Muscle of leg (tissue), 16 donors: Measurements from ENCODE around the gene KLK2. TPM values are rescaled to one million over a fixed set of nuclear protein-coding genes. Genes with fewer than 3 reads are reported as not detected.

Source experiments
- DNase-seq: peaks from one replicate; pipeline ENCODE4 v3.0.0; 2013
- H3K27ac ChIP-seq: one replicate; pipeline ENCODE4 v1.5.1; 2013; ENCODE audit warnings: mild to moderate bottlenecking, low read length, control low read depth
- H3K27me3 ChIP-seq: one replicate; pipeline ENCODE4 v1.6.1; 2013; ENCODE audit warnings: low read length; ENCODE audit not compliant: control insufficient read depth, insufficient read depth
- H3K36me3 ChIP-seq: one replicate; pipeline ENCODE4 v1.6.1; 2013; ENCODE audit warnings: low read length; ENCODE audit not compliant: control insufficient read depth, insufficient read depth
- H3K4me1 ChIP-seq: one replicate; pipeline ENCODE4 v1.6.1; 2013; ENCODE audit warnings: low read length; ENCODE audit not compliant: control insufficient read depth, insufficient read depth
- H3K4me3 ChIP-seq: one replicate; pipeline ENCODE4 v1.5.1; 2013; ENCODE audit warnings: low read length, control low read depth
- H3K9me3 ChIP-seq: replicated peaks from 2 replicates; pipeline ENCODE4 v1.6.1; 2013; ENCODE audit warnings: low read depth, low read length; ENCODE audit not compliant: control insufficient read depth
- WGBS: methylation state at CpG from one replicate; pipeline ENCODE4 v1.1.5; 2013; ENCODE audit warnings: missing lambda C conversion rate; ENCODE audit not compliant: insufficient coverage; 5-methylcytosine and 5-hydroxymethylcytosine counted together
- long read RNA-seq, 11 donors: transcript quantifications; one replicate each; lab custom pipeline, GENCODE V29; 2026
- polyA plus RNA-seq, 8 donors: library from polyadenylated mRNA; unstranded; fragments of 120-200 nt; gene quantifications; one replicate each; pipeline versions ENCODE4 v1.2.1 to v1.2.3, GENCODE V29; 2013; ENCODE audit warnings: inconsistent platforms in 1 of 8, low replicate concordance in 1 of 8; ENCODE audit not compliant: insufficient read length in 8 of 8, insufficient read depth in 1 of 8
- total RNA-seq: library from RNA; stranded (reverse); fragments of 120-200 nt; gene quantifications from one replicate; pipeline ENCODE4 v1.2.4, GENCODE V29; 2013

Gene KLK2
- not detected for total RNA-seq
- under 1 TPM in 1 of 8 donors, not detected in 7; 0.30 TPM for polyA plus RNA-seq
- long read RNA-seq, donor 1: 0 reads
- long read RNA-seq, donor 2: 0 reads
- long read RNA-seq, donor 3: 0 reads
- long read RNA-seq, donor 4: 0 reads
- long read RNA-seq, donor 5: 0 reads
- long read RNA-seq, donor 6: 0 reads
- long read RNA-seq, donor 7: 0 reads
- long read RNA-seq, donor 8: 0 reads
- long read RNA-seq, donor 9: 0 reads
- long read RNA-seq, donor 10: 0 reads
- long read RNA-seq, donor 11: 0 reads

DNA sequence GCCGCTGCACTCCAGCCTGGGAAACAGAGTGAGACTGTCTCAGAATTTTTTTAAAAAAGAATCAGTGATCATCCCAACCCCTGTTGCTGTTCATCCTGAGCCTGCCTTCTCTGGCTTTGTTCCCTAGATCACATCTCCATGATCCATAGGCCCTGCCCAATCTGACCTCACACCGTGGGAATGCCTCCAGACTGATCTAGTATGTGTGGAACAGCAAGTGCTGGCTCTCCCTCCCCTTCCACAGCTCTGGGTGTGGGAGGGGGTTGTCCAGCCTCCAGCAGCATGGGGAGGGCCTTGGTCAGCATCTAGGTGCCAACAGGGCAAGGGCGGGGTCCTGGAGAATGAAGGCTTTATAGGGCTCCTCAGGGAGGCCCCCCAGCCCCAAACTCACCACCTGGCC lies at the start of gene KLK2:
KLK2 (plus strand) TSS at position 384 of the 400 bp plus-strand sequence. CDS start 35 bp downstream, outside the sequence.
- DNase-seq: peak; percentile 20
- H3K4me3 ChIP-seq: no peak within 1 kb of the TSS
- no peaks in the 10 kb centered on the region for H3K27me3 ChIP-seq
- 100% methylated on average over 1 of the region's 3 CpGs for WGBS
- H3K27ac ChIP-seq: no peak within 1 kb of the TSS
- H3K9me3 ChIP-seq: no peaks in the 10 kb centered on the region
- peaks cover 4% of the 10 kb centered on the region for H3K4me1 ChIP-seq
- no peaks in the 10 kb centered on the region for H3K36me3 ChIP-seq

DNA sequence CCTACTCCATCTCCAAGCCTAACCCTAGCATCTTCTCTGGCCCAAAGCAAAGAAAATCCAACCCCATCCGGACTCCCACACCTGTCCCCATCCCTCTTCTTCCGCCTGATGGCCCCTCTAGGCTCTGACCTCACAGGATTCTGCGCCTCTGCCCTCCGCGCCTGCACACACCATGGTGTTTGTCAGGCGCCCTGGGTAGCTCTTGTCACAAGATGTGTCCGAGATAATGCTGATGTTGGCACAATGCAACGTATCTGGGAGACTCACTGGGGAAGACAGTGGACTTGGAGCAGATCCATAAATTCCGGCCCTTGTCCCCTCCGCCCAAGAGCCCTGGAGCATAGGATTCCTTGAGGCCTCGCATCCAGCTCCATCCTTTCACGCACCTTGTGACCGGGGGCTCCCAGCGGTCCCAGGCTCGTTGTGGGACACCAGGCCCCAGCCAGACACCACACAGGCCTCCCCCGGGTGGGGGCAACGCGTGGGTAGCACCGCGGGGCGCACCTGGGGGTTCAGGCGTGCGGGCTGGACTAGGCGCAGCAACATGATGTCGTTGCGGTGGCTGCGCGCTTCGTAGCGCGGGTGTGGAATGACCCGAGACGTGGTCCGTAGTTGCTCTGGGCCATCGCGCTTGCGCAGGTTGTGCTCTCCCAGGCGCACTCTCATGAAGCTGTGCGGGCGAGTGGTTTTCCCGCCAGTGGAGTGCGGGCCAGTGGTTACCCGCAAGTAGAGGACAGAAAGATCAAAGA lies 46.6 kb upstream of the KLK2 start:
- H3K9me3 ChIP-seq: no peaks in the 10 kb centered on the region
- H3K36me3 ChIP-seq: no peaks in the 10 kb centered on the region
- peaks cover 17% of the 10 kb centered on the region for H3K27me3 ChIP-seq
- H3K4me1 ChIP-seq: peaks cover 2% of the 10 kb centered on the region
- DNase-seq: no peak
- 72% methylated on average over 41 of the region's 43 CpGs for WGBS
- H3K27ac ChIP-seq: no peak overlapping the region
- H3K4me3 ChIP-seq: no peak overlapping the region

DNA sequence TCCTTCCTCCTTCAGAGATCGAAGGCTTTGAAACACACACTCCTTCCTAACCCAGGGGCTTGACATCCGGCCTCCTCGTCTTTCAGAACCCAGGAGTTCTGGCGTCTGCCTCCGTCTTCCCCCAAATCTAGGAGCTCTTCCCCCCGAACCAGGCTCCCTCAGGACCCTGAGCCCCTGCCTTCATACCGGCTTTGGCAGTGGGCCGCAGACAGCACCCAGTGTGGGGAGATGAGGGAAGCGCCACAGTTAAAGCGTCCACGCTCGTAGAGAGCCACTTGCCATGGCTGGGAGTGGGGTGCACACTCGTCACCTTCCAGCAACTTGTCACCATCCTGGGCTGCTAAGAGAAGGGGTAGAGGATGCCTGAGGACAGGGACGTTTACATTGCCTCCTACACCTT lies 45.8 kb upstream of the KLK2 start:
- no peak for DNase-seq
- Histone ChIP-seq H3K27me3 (peaks cover 9% of the 10 kb centered on the region), H3K27ac (no peak overlapping the region), H3K9me3 (no peaks in the 10 kb centered on the region), H3K4me1 (peaks cover 2% of the 10 kb centered on the region), H3K36me3 (no peaks in the 10 kb centered on the region), H3K4me3 (no peak overlapping the region)
- 86% methylated on average over 3 of the region's 14 CpGs for whole genome bisulfite sequencing

DNA sequence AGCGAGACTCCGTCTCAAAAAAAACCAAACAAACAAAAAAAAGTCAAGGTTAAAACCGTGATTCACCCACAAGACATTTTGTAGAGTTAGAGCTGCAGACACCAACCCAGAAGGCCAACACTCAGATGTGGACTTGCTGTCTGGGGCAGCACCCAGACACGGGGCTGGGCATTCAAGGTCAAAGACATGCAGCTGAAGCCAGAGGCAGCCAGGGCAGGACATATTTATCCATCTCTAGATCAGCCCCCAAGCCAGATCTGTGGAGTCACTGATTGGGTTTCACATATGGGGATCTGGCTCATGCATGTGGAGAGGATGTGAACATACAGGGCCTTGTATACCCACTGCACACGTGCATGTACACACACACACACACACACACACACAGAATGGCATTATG lies 43.4 kb upstream of the KLK2 start:
- Histone ChIP-seq H3K4me1 (no peaks in the 10 kb centered on the region), H3K27ac (no peak overlapping the region), H3K4me3 (no peak overlapping the region), H3K36me3 (no peaks in the 10 kb centered on the region), H3K9me3 (no peaks in the 10 kb centered on the region), H3K27me3 (peaks cover 8% of the 10 kb centered on the region)
- no peak for DNase-seq
- WGBS: 89% methylated on average over 3 of the region's 5 CpGs

DNA sequence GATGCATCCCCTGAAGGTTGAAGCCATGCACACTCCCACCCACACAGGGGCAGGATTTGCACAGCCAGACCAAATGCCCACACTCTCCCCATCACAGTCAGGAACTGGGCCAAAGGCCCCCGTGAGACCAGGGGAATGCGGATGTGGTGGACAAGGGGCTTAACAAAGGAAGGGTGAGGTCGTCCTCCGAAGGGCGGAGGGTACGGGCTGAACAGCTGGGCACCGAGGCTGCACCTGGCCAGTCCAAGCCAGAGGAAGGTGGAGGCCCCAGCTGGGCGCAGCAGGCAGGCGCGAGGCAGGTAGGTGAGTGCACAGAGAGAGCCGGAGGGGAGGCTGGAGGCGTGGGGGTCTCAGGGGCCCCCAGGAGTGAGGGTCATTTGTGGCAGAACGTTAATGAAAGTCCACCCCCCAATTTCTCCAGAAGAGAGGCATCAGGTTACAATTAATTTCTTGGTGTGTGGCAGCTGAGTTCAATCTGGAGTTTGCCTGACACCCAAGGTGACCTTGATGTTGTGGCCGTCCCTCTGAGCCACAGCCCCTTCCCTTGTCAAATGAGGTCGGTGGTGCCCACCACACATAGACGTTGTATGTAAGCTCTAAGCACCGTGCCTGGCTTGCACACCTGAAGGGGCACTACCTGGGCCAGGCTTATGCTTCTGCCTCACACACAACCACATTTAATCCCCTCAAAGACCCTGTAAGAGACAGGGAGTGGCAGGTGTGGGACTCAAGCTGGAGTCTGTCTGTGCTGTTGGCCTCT lies 42.8 kb upstream of the KLK2 start:
- no peaks in the 10 kb centered on the region for H3K36me3 ChIP-seq
- peaks cover 3% of the 10 kb centered on the region for H3K4me1 ChIP-seq
- 35% methylated on average over 13 of the region's 17 CpGs for WGBS
- peaks cover 14% of the 10 kb centered on the region for H3K27me3 ChIP-seq
- H3K27ac ChIP-seq: no peak overlapping the region
- H3K4me3 ChIP-seq: no peak overlapping the region
- no peak for DNase-seq
- no peaks in the 10 kb centered on the region for H3K9me3 ChIP-seq

DNA sequence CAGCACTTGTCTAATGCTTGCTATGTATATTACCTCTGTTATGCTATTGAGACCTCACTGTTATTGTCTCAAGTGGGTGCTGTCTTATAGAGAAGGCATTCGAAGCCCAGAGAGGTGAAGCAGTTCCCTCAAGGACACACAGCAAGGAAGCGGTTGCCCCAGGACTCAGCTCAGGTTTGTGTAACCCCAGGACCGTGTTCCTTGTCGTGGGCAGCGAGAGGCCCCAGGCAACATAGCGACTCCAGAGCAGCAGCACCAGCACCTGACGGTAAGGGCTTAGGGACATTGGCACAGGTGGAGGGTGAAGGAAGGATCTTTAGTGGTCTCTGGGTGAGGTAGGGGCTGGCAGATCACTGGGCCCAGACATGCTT lies 42.2 kb upstream of the KLK2 start:
- no peaks in the 10 kb centered on the region for H3K36me3 ChIP-seq
- no peak overlapping the region for H3K27ac ChIP-seq
- no peaks in the 10 kb centered on the region for H3K9me3 ChIP-seq
- no peak overlapping the region for H3K4me3 ChIP-seq
- peaks cover 7% of the 10 kb centered on the region for H3K4me1 ChIP-seq
- peaks cover 17% of the 10 kb centered on the region for H3K27me3 ChIP-seq
- no peak for DNase-seq
- 70% methylated on average over 7 of the region's 7 CpGs for WGBS

DNA sequence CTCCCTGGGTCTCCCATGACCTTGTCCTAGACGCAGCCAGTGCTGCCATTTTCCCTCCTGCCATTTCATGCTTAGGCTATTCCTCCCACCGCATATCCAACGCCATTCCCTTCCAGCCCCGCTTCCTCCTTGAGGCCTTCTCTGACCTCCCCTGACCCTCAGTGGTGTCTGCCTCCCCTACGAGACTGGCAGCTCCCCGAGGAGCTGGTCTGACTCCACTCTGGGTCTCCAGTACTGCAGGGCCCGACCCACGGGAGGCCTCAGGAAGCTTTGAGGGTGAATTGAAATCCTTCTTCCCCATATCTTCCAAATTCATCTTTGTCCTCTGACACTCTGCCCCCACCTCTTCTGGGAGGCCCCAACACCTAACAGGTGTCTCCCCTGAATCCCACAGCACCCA lies 40.6 kb upstream of the KLK2 start:
- Histone ChIP-seq H3K36me3 (no peaks in the 10 kb centered on the region), H3K27ac (no peak overlapping the region), H3K4me3 (no peak overlapping the region), H3K4me1 (peaks cover 10% of the 10 kb centered on the region), H3K9me3 (no peaks in the 10 kb centered on the region), H3K27me3 (peaks cover 24% of the 10 kb centered on the region)
- DNase-seq: no peak
- WGBS: 91% methylated on average over 8 of the region's 8 CpGs

DNA sequence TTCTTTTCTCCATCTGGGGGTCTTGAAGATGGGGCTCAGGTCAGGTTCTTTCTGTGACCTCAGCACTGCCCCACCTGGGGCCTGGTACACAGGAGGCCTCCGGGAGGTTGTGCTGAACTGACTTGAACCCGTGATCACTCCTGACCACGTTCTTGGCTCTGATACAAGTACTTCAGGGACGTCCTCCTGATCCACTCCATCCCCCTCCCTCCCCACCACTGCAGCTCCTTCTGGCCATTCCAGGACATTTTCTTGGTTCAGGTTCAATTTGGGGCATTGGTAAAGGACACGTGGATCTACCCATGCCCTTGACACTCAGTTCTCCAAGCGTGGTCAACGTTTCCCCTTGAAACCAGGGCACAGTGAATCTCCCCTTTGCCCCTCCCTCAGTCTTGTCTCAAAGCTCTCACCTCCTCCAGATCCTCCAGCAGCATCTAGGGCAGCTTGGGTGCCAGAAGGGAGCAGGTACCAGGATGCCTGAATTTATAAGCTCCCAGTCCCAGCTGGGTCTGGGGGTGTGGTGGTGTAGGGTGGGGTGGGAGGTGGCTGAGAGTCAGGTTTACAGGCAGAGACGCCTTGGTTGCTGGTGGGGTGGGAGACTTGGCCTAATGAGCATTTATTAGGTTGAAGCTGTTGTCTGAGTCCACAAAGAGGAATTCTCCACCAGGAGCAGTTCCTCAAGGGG lies 40.0 kb upstream of the KLK2 start, which contains the start of gene KLK15:
KLK15 (minus strand) TSS at position 458 of the 685 bp plus-strand sequence. CDS start 2,082 bp downstream, outside the sequence.
- no peak for DNase-seq
- H3K4me1 ChIP-seq: peaks cover 10% of the 10 kb centered on the region
- H3K27me3 ChIP-seq: peaks cover 24% of the 10 kb centered on the region
- H3K9me3 ChIP-seq: no peaks in the 10 kb centered on the region
- no peak within 1 kb of the TSS for H3K27ac ChIP-seq
- 73% methylated on average over 8 of the region's 8 CpGs for WGBS
- no peak within 1 kb of the TSS for H3K4me3 ChIP-seq
- H3K36me3 ChIP-seq: no peaks in the 10 kb centered on the region

DNA sequence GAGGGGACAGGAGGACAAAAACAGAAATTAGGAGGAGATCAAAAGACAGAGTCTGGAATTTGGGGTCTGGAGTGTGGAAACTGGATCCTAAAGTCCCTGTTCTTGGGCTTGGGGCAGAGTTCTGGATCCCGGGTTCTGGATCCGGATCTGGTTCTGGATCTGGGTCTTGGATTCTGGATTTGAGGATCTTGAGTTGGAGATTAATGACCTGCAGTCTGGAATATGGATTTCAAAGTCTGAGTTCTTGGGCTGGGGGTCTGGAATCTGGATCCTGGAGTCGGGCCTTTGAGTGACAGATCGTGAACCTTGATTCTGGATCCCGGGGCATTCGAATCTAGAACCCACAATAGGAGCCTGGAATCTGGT lies 39.5 kb upstream of the KLK2 start:
- H3K4me3 ChIP-seq: no peak overlapping the region
- H3K36me3 ChIP-seq: no peaks in the 10 kb centered on the region
- no peak overlapping the region for H3K27ac ChIP-seq
- H3K9me3 ChIP-seq: no peaks in the 10 kb centered on the region
- peaks cover 24% of the 10 kb centered on the region for H3K27me3 ChIP-seq
- 95% methylated on average over 6 of the region's 6 CpGs for WGBS
- no peak for DNase-seq
- H3K4me1 ChIP-seq: peaks cover 10% of the 10 kb centered on the region
